Neuronal stem cell (in vitro differentiated cells): Measurements from ENCODE around the gene ZNF554.
A peak's percentile ranks its signal among the peaks of the same experiment; 100 is the strongest.

Source experiments
- DNase-seq: peaks from one replicate; pipeline ENCODE4 v3.0.0-alpha.2; 2013; ENCODE audit warnings: low spot score
- H2AFZ ChIP-seq: one replicate; pipeline ENCODE4 v1.6.1; 2013; ENCODE audit warnings: mild to moderate bottlenecking, low read length, inconsistent platforms
- H2AK5ac ChIP-seq: 2 replicates; pipeline ENCODE4 v1.6.1; 2013; ENCODE audit warnings: low read depth, mild to moderate bottlenecking, inconsistent platforms, low read length, moderate library complexity, mixed read lengths
- H2BK120ac ChIP-seq: 2 replicates; pipeline ENCODE4 v1.6.1; 2013; ENCODE audit warnings: low read depth, mild to moderate bottlenecking, inconsistent platforms, low read length, moderate library complexity, mixed read lengths
- H2BK12ac ChIP-seq: one replicate; pipeline ENCODE4 v1.6.1; 2013; ENCODE audit warnings: low read length, inconsistent platforms
- H2BK15ac ChIP-seq: 2 replicates; pipeline ENCODE4 v1.6.1; 2013; ENCODE audit warnings: mild to moderate bottlenecking, low read length, inconsistent platforms, mixed read lengths
- H2BK5ac ChIP-seq: one replicate; pipeline ENCODE4 v1.6.1; 2013; ENCODE audit warnings: inconsistent platforms, mild to moderate bottlenecking, low read length, moderate library complexity
- H3K14ac ChIP-seq: one replicate; pipeline ENCODE4 v1.6.1; 2013; ENCODE audit warnings: low read length, inconsistent platforms
- H3K18ac ChIP-seq: 2 replicates; pipeline ENCODE4 v1.6.1; 2013; ENCODE audit warnings: low read length, inconsistent platforms
- H3K23ac ChIP-seq: 2 replicates; pipeline ENCODE4 v1.6.1; 2013; ENCODE audit warnings: low read depth, mild to moderate bottlenecking, mixed read lengths, low read length, inconsistent platforms; ENCODE audit not compliant: poor library complexity
- H3K27ac ChIP-seq: replicated peaks from 3 replicates; pipeline ENCODE4 v1.5.1; 2013; ENCODE audit warnings: low read length, inconsistent platforms
- H3K27me3 ChIP-seq, 3 experiments: 2 replicates each; pipeline ENCODE4 v1.6.1; 2013; ENCODE audit warnings: low read length in 3 of 3, mild to moderate bottlenecking in 2 of 3, inconsistent platforms in 1 of 3, low read depth in 1 of 3, mixed read lengths in 1 of 3, moderate library complexity in 1 of 3; ENCODE audit not compliant: control insufficient read depth in 3 of 3, insufficient read depth in 3 of 3
- H3K36me3 ChIP-seq, 2 donors: replicated peaks in 1 of 2; 2 replicates each; pipeline ENCODE4 v1.6.1; 2013; ENCODE audit warnings: low read length in 2 of 2; ENCODE audit not compliant: control insufficient read depth in 2 of 2, insufficient read depth in 2 of 2
- H3K4ac ChIP-seq: 2 replicates; pipeline ENCODE4 v1.6.1; 2013; ENCODE audit warnings: inconsistent platforms, mild to moderate bottlenecking, low read length, moderate library complexity
- H3K4me1 ChIP-seq, 2 donors: 1 replicate in 1 of 2; 2 replicates in 1 of 2; pipeline ENCODE4 v1.6.1; 2013; ENCODE audit warnings: low read length in 2 of 2, low read depth in 1 of 2; ENCODE audit not compliant: control insufficient read depth in 2 of 2, insufficient read depth in 1 of 2
- H3K4me2 ChIP-seq: one replicate; pipeline ENCODE4 v1.6.1; 2013; ENCODE audit warnings: mild to moderate bottlenecking, low read length, inconsistent platforms; ENCODE audit not compliant: insufficient read depth, poor library complexity, severe bottlenecking
- H3K4me3 ChIP-seq, 2 donors: 2 replicates each; pipeline ENCODE4 v1.5.1; 2013; ENCODE audit warnings: low read length in 2 of 2, mild to moderate bottlenecking in 2 of 2, inconsistent platforms in 1 of 2, moderate library complexity in 1 of 2
- H3K79me1 ChIP-seq: one replicate; pipeline ENCODE4 v1.6.1; 2013; ENCODE audit warnings: low read depth, mild to moderate bottlenecking, inconsistent platforms, low read length, moderate library complexity
- H3K9ac ChIP-seq: one replicate; pipeline ENCODE4 v1.6.1; 2013; ENCODE audit warnings: mild to moderate bottlenecking, low read depth, low read length, inconsistent platforms; ENCODE audit not compliant: poor library complexity
- H3K9me3 ChIP-seq, 2 donors: replicated peaks in 1 of 2; 2 replicates each; pipeline versions ENCODE3 to v1.6.1; 2013; ENCODE audit warnings: low read length in 2 of 2, mild to moderate bottlenecking in 2 of 2, inconsistent platforms in 1 of 2, low read depth in 1 of 2, mixed read lengths in 1 of 2, moderate library complexity in 1 of 2; ENCODE audit not compliant: control insufficient read depth in 2 of 2, insufficient read depth in 1 of 2
- H4K8ac ChIP-seq: one replicate; pipeline ENCODE4 v1.6.1; 2013; ENCODE audit warnings: low read depth, mild to moderate bottlenecking, inconsistent platforms, low read length, moderate library complexity
- H4K91ac ChIP-seq: one replicate; pipeline ENCODE4 v1.6.1; 2013; ENCODE audit warnings: low read length, low read depth, mild to moderate bottlenecking, inconsistent platforms; ENCODE audit not compliant: poor library complexity
- WGBS, 2 donors: extraction: QIAGEN DNeasy Blood & Tissue Kit; methylation state at CpG; one replicate each; pipeline ENCODE4 v1.1.7; 2013; ENCODE audit warnings: missing lambda C conversion rate in 2 of 2, mixed read lengths in 1 of 2; ENCODE audit not compliant: insufficient read length in 2 of 2, insufficient replicate concordance in 1 of 2; ENCODE audit errors: extremely low coverage in 2 of 2; 5-methylcytosine and 5-hydroxymethylcytosine counted together

Gene ZNF554

DNA sequence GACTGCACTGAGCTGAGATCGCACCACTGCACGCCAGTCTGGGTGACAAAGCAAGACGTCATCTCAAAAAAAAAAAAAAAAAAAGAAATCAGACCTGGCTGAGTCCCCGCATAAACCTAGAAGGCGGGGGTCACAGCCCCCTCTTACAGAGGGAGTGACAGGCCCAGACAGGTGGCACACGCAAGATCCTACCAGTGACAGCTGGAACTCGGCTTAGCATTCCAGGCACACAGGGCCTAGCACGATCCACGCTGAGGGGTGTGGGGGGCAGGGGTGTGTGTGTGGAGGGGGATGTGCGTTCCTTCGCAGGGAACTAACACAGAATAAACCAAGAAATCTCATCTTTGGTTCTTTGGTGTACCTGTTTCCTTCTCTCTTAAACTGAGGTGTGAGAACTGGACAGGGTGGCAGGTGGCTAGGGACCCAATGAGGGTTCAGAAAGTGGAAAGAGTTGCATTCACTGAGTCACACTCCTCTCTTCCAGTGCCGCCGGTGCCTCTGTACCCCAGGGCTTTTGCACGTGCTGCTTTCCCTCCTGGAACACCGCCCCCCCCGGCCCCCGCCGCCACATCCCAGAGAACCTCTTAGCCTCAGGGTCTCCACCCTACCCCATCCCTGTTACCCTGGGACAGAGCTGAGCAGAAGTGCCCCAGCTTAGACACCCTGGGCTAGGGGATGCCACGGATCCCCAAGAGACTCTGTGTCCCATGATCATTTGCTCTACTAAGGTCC lies 41.5 kb upstream of the ZNF554 start:
- Histone ChIP-seq H4K91ac (no peak overlapping the region), H4K8ac (no peak overlapping the region), H3K9me3 (no peaks in the 10 kb centered on the region), H3K18ac (no peak overlapping the region), H2BK15ac (no peak overlapping the region), H3K4me2 (no peak overlapping the region), H3K4ac (no peak overlapping the region), H3K36me3 (peaks cover 15 to 54% of the 10 kb centered on the region in 2 donors), H3K9ac (no peak overlapping the region), H3K79me1 (peaks cover 27% of the 10 kb centered on the region), H2BK5ac (no peak overlapping the region), H3K27ac (no peak overlapping the region), H2AFZ (no peak overlapping the region), H2BK120ac (no peak overlapping the region), H2AK5ac (no peak overlapping the region), H3K4me1 (peaks cover 7 to 8% of the 10 kb centered on the region in 2 donors), H3K4me3 (no peak overlapping the region), H3K27me3 (no peaks in the 10 kb centered on the region), H2BK12ac (no peak overlapping the region), H3K14ac (no peak overlapping the region), H3K23ac (no peak overlapping the region)
- WGBS, 2 donors = no CpG with 5 or more reads among the region's 19 CpGs
- no peak for DNase-seq

- H4K91ac ChIP-seq = no peak overlapping the region
- H2BK15ac ChIP-seq = no peak overlapping the region
- H4K8ac ChIP-seq = no peak overlapping the region
- H3K9me3 ChIP-seq = no peaks in the 10 kb centered on the region
- no peak overlapping the region for H2AFZ ChIP-seq
- H3K4me2 ChIP-seq = no peak overlapping the region
- H2BK120ac ChIP-seq = no peak overlapping the region
- no peaks in the 10 kb centered on the region for H3K27me3 ChIP-seq
- no peak overlapping the region for H3K27ac ChIP-seq
- H3K4ac ChIP-seq = no peak overlapping the region
- WGBS, 2 donors = no CpG with 5 or more reads among the region's 14 CpGs
- no peak overlapping the region for H2BK12ac ChIP-seq
- no peak overlapping the region for H3K23ac ChIP-seq
- H3K4me3 ChIP-seq = no peak overlapping the region
- H2BK5ac ChIP-seq = peak overlapping the region; percentile 40
- peaks cover 13 to 51% of the 10 kb centered on the region in 2 donors for H3K36me3 ChIP-seq
- no peak overlapping the region for H3K9ac ChIP-seq
- H3K14ac ChIP-seq = no peak overlapping the region
- H2AK5ac ChIP-seq = no peak overlapping the region
- H3K79me1 ChIP-seq = peaks cover 23% of the 10 kb centered on the region
- no peak overlapping the region for H3K18ac ChIP-seq
- no peak for DNase-seq
- peaks cover 8% of the 10 kb centered on the region in 2 donors for H3K4me1 ChIP-seq
Measured at GRCh38 chr19:2779121-2779740, 40.4 kb upstream of the ZNF554 start.

- Histone ChIP-seq H3K4ac (no peak overlapping the region), H3K9ac (no peak overlapping the region), H2BK15ac (no peak overlapping the region), H3K4me2 (no peak overlapping the region), H4K8ac (no peak overlapping the region), H2AFZ (no peak overlapping the region), H3K27me3 (no peaks in the 10 kb centered on the region), H3K14ac (no peak overlapping the region), H2BK12ac (no peak overlapping the region), H3K9me3 (no peaks in the 10 kb centered on the region), H2BK5ac (no peak overlapping the region), H3K4me1 (peaks cover 10 to 11% of the 10 kb centered on the region in 2 donors), H3K27ac (no peak overlapping the region), H3K4me3 (no peak overlapping the region), H3K79me1 (peaks cover 18% of the 10 kb centered on the region), H2AK5ac (no peak overlapping the region), H3K23ac (no peak overlapping the region), H3K18ac (no peak overlapping the region), H2BK120ac (no peak overlapping the region), H3K36me3 (peaks cover 13 to 44% of the 10 kb centered on the region in 2 donors), H4K91ac (no peak overlapping the region)
- WGBS, 2 donors = no CpG with 5 or more reads among the region's 7 CpGs
- DNase-seq = no peak
Measured at GRCh38 chr19:2780284-2780683, 39.4 kb upstream of the ZNF554 start.

DNA sequence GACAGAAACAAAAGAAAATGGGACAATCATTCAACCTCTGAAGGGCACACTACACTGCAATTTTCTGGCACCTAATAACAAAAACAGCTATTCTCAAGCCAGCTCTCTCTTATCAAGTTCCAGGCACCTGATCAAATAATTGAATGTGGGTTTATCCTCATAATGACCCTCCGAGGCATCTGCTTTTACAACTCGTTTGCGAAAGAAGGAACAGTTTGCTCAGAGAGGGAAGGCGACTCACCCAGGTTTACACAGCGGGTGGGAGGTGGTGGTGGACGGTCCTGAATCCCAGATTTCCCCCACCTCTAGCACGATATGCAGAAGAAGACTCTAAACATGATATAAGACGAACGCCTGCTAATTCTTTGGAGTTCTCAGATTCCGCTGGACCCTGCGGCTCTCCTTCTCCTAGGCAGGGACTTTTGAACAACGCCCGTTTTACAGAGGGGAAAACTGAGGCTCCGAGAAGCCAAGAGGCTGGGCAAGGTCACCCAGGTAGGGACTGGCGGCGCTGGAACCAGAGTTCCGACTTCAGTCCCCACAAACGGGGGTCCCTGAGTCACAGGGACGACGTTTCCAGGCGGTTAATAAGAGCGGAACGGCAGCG lies 37.2 kb upstream of the ZNF554 start:
- peak overlapping the region; percentile 91 to 100 for H3K4me3 ChIP-seq
- H3K79me1 ChIP-seq = peaks cover 13% of the 10 kb centered on the region
- peak overlapping the region; percentile 94 for H2BK5ac ChIP-seq
- peak overlapping the region; percentile 19 for H4K8ac ChIP-seq
- H2BK15ac ChIP-seq = peak overlapping the region; percentile 84
- peak overlapping the region; percentile 94 for H3K23ac ChIP-seq
- no peaks in the 10 kb centered on the region for H3K9me3 ChIP-seq
- H3K18ac ChIP-seq = peak overlapping the region; percentile 97
- peaks cover 10 to 11% of the 10 kb centered on the region in 2 donors for H3K4me1 ChIP-seq
- DNase-seq = peak; percentile 14
- H3K9ac ChIP-seq = peak overlapping the region; percentile 96
- no peak overlapping the region for H3K27ac ChIP-seq
- WGBS, 2 donors = no CpG with 5 or more reads among the region's 24 CpGs
- H4K91ac ChIP-seq = peak overlapping the region; percentile 46
- H3K36me3 ChIP-seq = peaks cover 13 to 43% of the 10 kb centered on the region in 2 donors
- H2AFZ ChIP-seq = peak overlapping the region; percentile 82
- peak overlapping the region; percentile 82 for H3K4me2 ChIP-seq
- H2BK120ac ChIP-seq = no peak overlapping the region
- H3K4ac ChIP-seq = no peak overlapping the region
- no peak overlapping the region for H3K14ac ChIP-seq
- no peaks in the 10 kb centered on the region for H3K27me3 ChIP-seq
- H2AK5ac ChIP-seq = peak overlapping the region; percentile 96
- H2BK12ac ChIP-seq = no peak overlapping the region
